GM10248 (cell line): ENCODE measurements around the gene CA6.
"Not testable (repeated sequence)": the region's sequence is repeated elsewhere in the genome, so short reads cannot be mapped to it uniquely, and the experiment has no call there.

Experiments used
- CTCF ChIA-PET: fragments of 300-600 bp; sonication (Branson Sonifier 250); formaldehyde crosslinking; extraction: SDS; loops from one replicate; lab custom pipeline; 2021; ENCODE audit warnings: antibody characterized with exemption; lab: Yijun Ruan, JAX
- POLR2A ChIA-PET: fragments of 350-650 bp; sonication (Branson Sonifier 250); formaldehyde crosslinking; extraction: SDS; loops from one replicate; lab custom pipeline; 2020; ENCODE audit warnings: antibody characterized with exemption; lab: Yijun Ruan, JAX
- DNase-seq: peaks from one replicate; pipeline ENCODE4 v3.0.0; 2012; ENCODE audit errors: extremely low spot score
- TF ChIP-seq, protein P1 (sequence below): IDR thresholded peaks from 2 replicates; pipeline ENCODE4 v1.5.1; 2012; ENCODE audit warnings: mild to moderate bottlenecking, low read depth; ENCODE audit errors: extremely low read depth, missing control alignments, control extremely low read depth

The CA6 gene

GRCh38 chr1:8911416-8912309 lies 34.0 kb upstream of the CA6 start:
- POLR2A ChIA-PET: no interaction called here

GRCh38 chr1:8913457-8913856 lies 32.2 kb upstream of the CA6 start:
- DNase-seq: no peak
- CTCF ChIA-PET: interaction anchor here (2.7 to 12.7 kb wide), 2 partner anchors 91 to 188 kb away, joined by 11 to 85 read pairs; no protein-coding TSS in a partner anchor
- POLR2A ChIA-PET: no interaction called here
- TF ChIP-seq, protein P1, sequence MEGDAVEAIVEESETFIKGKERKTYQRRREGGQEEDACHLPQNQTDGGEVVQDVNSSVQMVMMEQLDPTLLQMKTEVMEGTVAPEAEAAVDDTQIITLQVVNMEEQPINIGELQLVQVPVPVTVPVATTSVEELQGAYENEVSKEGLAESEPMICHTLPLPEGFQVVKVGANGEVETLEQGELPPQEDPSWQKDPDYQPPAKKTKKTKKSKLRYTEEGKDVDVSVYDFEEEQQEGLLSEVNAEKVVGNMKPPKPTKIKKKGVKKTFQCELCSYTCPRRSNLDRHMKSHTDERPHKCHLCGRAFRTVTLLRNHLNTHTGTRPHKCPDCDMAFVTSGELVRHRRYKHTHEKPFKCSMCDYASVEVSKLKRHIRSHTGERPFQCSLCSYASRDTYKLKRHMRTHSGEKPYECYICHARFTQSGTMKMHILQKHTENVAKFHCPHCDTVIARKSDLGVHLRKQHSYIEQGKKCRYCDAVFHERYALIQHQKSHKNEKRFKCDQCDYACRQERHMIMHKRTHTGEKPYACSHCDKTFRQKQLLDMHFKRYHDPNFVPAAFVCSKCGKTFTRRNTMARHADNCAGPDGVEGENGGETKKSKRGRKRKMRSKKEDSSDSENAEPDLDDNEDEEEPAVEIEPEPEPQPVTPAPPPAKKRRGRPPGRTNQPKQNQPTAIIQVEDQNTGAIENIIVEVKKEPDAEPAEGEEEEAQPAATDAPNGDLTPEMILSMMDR: no peak

More at GRCh38 chr1:8911416-8912309, 34.0 kb upstream of the CA6 start:
- CTCF ChIA-PET: interaction anchor here (0.7 to 5.5 kb wide), 2 partner anchors 93 to 214 kb away, joined by 3 to 32 read pairs; no protein-coding TSS in a partner anchor
- DNase-seq: no peak
- TF ChIP-seq, protein P1: no peak

GRCh38 chr1:8914466-8914865 lies 31.2 kb upstream of the CA6 start:
- TF ChIP-seq, protein P1: no peak
- CTCF ChIA-PET: interaction anchor here (0.8 to 12.7 kb wide), 5 partner anchors 30 to 187 kb away, joined by 4 to 85 read pairs (median 11); no protein-coding TSS in a partner anchor
- DNase-seq: no peak
- POLR2A ChIA-PET: no interaction called here

DNA sequence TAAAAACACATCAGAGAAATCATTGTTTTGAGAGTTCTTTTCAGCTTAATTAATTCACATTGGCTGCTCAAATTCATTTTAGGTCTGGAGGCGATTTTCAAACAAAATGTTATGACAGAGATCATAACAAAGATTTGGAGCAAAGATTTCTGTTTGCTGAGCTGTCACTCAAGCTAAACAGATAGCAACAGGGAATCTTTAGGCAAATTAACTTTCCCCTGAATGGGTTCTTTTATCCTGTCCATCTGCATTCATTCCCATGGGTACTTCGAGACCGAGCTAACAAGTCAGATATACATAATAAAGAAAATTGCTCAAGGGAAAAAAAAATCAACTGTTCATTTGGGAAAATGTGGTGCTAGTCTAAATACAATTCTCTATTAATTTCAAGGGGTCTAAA lies 30.2 kb upstream of the CA6 start:
- no peak for DNase-seq
- CTCF ChIA-PET: interaction anchor here (0.8 to 12.7 kb wide), 5 partner anchors 29 to 186 kb away, joined by 4 to 85 read pairs (median 11); no protein-coding TSS in a partner anchor
- POLR2A ChIA-PET: no interaction called here
- TF ChIP-seq, protein P1: no peak

DNA sequence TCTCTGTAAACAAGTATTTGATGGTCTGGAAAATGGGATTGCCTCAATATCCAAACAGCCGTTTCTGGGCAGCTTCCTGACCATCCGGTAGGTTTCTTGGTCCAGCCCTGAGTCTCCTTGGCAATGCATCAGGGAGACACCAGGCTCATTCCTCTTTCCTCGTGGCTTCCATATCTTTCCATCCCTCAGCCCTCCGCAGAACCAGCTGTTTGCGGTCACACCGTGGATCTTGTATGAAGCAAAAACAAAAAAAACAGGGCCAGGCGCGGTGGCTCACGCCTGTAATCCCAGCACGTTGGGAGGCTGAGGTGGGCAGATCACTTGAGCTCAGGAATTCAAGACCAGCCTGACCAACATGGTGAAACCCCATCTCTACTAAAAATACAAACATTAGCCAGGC lies 28.1 kb upstream of the CA6 start:
- DNase-seq: not testable (repeated sequence)
- ChIA-PET CTCF (interaction anchor here (0.8 to 12.7 kb wide), 14 partner anchors 10 to 574 kb away, joined by 3 to 85 read pairs (median 4); no protein-coding TSS in a partner anchor), POLR2A (interaction anchor here (0.5 kb wide), 1 partner anchor 12 kb away, joined by 3 read pairs; no protein-coding TSS in a partner anchor)

- ChIA-PET CTCF (interaction anchor here (1.4 to 12.7 kb wide), 2 partner anchors 64 to 82 kb away, joined by 5 to 85 read pairs; no protein-coding TSS in a partner anchor), POLR2A (no interaction called here)
- no peak for DNase-seq
- TF ChIP-seq, protein P1: no peak
These were observed 22.7 kb upstream of the CA6 start for GRCh38 chr1:8922962-8923361.
